ENCODE measurements around the gene TMEM132D. TPM values are rescaled to one million over a fixed set of nuclear protein-coding genes. Genes with fewer than 3 reads are reported as not detected.

Gene TMEM132D
- total RNA-seq, 4 donors from 2014 or later: 0.35 TPM; not detected in 3

GRCh38 chr12:129496226-129496625 is 407.6 kb downstream of the TMEM132D start:
- H3K9me3 ChIP-seq: no peaks in the 10 kb centered on the region
- TF ChIP-seq CTCF (IDR thresholded peaks at IDR 0.05) (no peak), POLR2A (IDR thresholded peaks at IDR 0.05) (no peak)
- intact Hi-C loops (cut with DNase I; ENCODE audit: low total_unique reads): no loop called here
- H3K4me1 ChIP-seq: no peaks in the 10 kb centered on the region
- DNase-seq: no peak
- H3K27ac ChIP-seq: no peak overlapping the region
- H3K4me3 ChIP-seq: no peak overlapping the region
- H3K36me3 ChIP-seq: no peaks in the 10 kb centered on the region
- no peaks in the 10 kb centered on the region for H3K27me3 ChIP-seq

GRCh38 chr12:129494766-129495165 is 409.1 kb downstream of the TMEM132D start:
- no peaks in the 10 kb centered on the region for H3K4me1 ChIP-seq
- no peak for DNase-seq
- no peak overlapping the region for H3K27ac ChIP-seq
- H3K9me3 ChIP-seq: no peaks in the 10 kb centered on the region
- TF ChIP-seq CTCF (IDR thresholded peaks at IDR 0.05) (no peak), POLR2A (IDR thresholded peaks at IDR 0.05) (no peak)
- intact Hi-C loops (cut with DNase I; ENCODE audit: low total_unique reads): no loop called here
- no peaks in the 10 kb centered on the region for H3K27me3 ChIP-seq
- H3K36me3 ChIP-seq: no peaks in the 10 kb centered on the region
- no peak overlapping the region for H3K4me3 ChIP-seq

GRCh38 chr12:129494260-129494659 is 409.6 kb downstream of the TMEM132D start:
- no peak for TF ChIP-seq POLR2A (IDR thresholded peaks at IDR 0.05)
- no peak for TF ChIP-seq CTCF (IDR thresholded peaks at IDR 0.05)
- no peaks in the 10 kb centered on the region for H3K36me3 ChIP-seq
- DNase-seq: no peak
- H3K4me1 ChIP-seq: no peaks in the 10 kb centered on the region
- intact Hi-C loops (cut with DNase I; ENCODE audit: low total_unique reads): no loop called here
- no peak overlapping the region for H3K27ac ChIP-seq
- H3K27me3 ChIP-seq: no peaks in the 10 kb centered on the region
- no peak overlapping the region for H3K4me3 ChIP-seq
- H3K9me3 ChIP-seq: no peaks in the 10 kb centered on the region

- H3K36me3 ChIP-seq: no peaks in the 10 kb centered on the region
- no peak for TF ChIP-seq POLR2A (IDR thresholded peaks at IDR 0.05)
- no peak for TF ChIP-seq CTCF (IDR thresholded peaks at IDR 0.05)
- no peaks in the 10 kb centered on the region for H3K27me3 ChIP-seq
- no peaks in the 10 kb centered on the region for H3K4me1 ChIP-seq
- intact Hi-C loops (cut with DNase I; ENCODE audit: low total_unique reads): no loop called here
- no peak for DNase-seq
- H3K9me3 ChIP-seq: no peaks in the 10 kb centered on the region
- no peak overlapping the region for H3K4me3 ChIP-seq
- no peak overlapping the region for H3K27ac ChIP-seq
Observed at GRCh38 chr12:129489100-129489676, 414.6 kb downstream of the TMEM132D start.

GRCh38 chr12:129486931-129487330 is 416.9 kb downstream of the TMEM132D start:
- no peaks in the 10 kb centered on the region for H3K27me3 ChIP-seq
- no peak overlapping the region for H3K27ac ChIP-seq
- no peak overlapping the region for H3K4me3 ChIP-seq
- no peak for DNase-seq
- no peaks in the 10 kb centered on the region for H3K9me3 ChIP-seq
- H3K4me1 ChIP-seq: no peaks in the 10 kb centered on the region
- intact Hi-C loops (cut with DNase I; ENCODE audit: low total_unique reads): no loop called here
- TF ChIP-seq CTCF (IDR thresholded peaks at IDR 0.05) (no peak), POLR2A (IDR thresholded peaks at IDR 0.05) (no peak)
- H3K36me3 ChIP-seq: no peaks in the 10 kb centered on the region
